GM21737 (cell line): ENCODE data around the gene CCDC83.
"Not testable (repeated sequence)": the region's sequence is repeated elsewhere in the genome, so short reads cannot be mapped to it uniquely, and the experiment has no call there.

Experiments used
- ATAC-seq: cut with Tn5 transposase; IDR thresholded peaks from one replicate; pipeline ENCODE4 v1.9.1; 2021; ENCODE audit warnings: mild to moderate bottlenecking, moderate library complexity; ENCODE audit not compliant: unreplicated experiment

Gene CCDC83

DNA sequence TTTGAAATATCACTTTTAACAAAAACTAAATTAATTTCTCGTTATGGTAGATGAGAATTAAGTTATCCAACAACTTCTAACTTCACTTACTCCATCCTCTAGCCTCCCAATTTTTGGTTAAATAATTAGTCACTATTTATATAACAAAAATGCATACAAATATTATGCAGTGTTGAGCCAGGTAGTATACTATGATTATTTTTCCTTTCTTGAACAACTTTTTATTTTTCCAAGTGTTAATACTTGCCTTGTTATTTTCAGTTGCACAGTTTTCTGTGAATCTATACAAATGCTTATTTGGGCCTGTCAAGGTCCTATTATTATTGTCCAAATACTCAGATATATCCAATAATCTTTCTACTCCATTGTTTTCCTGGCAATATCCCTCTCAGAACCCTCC lies 19.9 kb upstream of the CCDC83 start:
- ATAC-seq: no peak

DNA sequence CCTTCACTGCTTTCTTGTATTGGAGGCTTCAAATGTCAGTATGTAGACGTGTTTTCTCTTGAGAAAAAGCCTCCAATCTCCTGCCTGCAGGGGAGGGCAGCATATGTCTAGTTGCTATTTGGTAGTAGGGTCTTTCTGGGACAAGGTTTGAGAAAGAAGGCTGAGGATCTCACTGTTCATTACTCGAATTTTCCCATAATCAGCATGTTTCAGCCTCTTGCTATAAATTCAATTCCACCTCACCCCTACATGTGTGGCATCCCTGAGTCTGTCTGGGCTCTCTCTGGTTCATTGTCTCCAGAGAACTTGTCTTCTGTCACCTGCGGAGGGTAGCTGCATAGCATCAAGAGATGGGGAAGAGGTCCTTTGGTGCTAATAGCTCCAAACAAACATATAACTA lies 19.5 kb upstream of the CCDC83 start:
- no peak for ATAC-seq

DNA sequence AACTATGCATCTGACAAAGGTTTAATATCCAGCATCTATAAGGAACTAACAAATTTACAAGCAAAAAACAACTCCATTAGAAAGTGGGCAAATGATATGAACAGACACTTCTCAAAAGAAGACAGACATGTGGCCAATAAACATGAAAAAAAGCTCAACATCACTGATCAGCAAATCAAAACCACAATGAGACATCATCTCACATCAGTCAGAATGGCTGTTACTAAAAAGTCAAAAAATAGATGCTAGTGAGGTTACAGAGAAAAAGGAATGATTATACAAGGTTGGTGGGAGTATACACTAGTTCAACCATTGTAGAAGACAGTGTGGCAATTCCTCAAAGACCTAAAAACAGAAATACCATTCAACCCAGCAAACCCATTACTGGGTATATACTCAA lies 14.3 kb upstream of the CCDC83 start:
- not testable (repeated sequence) for ATAC-seq

DNA sequence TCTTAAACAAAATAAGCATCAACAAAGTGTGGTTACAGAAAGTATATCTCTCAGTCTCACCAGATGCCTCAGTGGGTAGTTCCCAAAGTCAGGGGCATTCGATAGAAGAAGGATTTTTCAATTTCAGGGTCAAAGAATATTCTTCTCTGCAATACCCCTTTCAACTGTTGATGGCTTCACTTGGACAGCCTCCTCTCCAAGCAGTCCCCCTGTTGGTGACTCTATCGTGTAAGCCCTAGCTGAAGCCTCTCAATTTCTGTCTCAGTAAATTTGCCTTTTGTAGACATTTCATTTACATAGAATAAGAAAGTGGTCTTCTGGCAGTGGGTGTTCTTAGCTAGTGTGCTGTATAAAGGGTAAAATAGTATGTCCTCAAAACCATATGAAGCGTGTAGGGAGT lies 11.3 kb upstream of the CCDC83 start:
- no peak for ATAC-seq

DNA sequence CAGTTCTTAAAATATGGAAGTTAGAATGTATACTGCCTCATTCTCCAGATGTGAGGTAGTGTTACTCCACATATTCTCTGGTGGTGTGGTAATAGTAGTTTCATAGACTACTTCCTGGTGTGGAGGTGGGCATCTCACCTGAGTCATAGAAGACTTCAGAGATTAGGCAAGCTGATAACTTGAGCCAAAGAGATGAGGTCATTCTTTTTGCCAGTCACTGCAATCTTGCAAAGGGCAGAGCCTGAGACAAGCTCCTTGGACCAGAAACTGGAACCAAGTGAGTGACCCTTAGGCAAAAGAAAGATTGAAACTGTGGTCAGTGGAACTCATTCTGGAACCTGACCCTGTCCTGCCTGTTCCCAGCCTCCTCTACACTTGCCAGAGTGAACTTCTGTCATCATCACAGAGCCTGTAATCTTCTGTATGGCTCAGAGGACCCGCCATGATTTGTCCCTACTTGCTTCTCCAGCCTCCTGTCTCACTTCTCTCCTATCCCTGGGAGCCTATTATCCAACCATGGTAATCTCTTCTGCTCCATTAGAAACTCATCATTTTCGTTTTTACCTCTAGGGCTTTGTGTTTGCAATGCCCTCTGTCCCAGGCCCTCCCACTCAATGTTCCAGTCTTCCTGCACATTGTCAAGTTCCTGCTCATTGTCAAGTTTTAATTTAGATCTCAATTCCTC lies 10.6 kb upstream of the CCDC83 start:
- no peak for ATAC-seq

DNA sequence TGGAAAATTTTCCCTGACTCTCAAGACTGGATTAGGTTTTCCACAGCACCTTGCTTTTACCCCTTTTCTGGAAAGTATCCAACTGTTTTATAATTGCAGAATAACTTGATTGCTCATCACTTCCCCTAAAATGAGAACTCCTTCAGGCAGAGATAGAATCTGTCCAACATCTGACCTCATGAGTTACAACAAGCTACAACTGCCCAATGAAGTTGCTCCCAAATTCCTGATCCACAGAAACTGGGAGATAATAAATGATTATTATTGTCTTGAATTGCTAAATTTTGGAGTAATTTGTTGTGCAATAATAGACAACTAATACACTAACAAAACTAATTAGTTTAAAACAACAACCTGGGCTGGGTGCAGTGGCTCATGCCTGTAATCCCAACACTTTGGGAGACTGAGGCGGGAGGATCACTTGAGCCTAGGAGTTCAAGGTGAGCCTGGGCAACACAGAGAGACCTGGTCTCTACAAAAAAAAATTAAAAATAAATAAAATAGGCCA lies 10.0 kb upstream of the CCDC83 start:
- ATAC-seq: no peak

DNA sequence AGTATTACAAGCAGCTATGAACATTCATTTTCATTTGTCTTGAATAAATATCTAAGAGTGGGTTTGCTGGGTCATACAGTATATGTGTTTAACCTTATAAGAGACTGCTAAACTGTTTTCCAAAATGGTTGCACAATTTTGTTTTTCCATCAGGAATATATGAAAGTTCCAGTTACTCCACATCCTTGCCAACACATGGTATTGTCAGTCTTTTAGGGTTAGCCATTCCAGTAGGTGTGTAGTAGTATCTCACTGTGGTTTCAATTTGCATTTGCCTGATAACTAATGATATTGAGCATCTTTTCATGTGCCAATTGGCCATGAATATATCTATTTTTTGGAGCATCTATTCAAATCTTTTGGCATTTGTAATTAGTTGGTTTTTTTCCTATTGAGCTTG lies 7.7 kb upstream of the CCDC83 start:
- ATAC-seq: no peak

DNA sequence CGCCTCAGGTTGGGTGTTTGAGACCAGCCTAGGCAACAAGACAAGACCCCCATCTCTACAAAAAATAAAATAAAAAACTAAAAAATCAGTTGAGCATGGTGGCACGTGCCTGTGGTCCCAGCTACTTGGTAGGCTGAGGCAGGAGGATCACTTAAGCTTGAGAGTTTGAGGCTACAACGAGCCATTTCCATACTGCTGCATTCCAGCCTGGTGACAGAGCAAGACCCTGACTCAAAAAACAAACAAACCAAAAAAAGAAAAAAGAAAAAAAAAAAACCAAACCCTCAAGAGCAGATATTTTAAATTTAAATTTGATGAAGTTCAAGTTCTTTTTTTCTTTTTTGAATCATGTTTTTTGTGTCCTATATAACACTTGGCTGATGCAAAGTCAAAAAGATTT lies 7.2 kb upstream of the CCDC83 start:
- ATAC-seq: no peak

DNA sequence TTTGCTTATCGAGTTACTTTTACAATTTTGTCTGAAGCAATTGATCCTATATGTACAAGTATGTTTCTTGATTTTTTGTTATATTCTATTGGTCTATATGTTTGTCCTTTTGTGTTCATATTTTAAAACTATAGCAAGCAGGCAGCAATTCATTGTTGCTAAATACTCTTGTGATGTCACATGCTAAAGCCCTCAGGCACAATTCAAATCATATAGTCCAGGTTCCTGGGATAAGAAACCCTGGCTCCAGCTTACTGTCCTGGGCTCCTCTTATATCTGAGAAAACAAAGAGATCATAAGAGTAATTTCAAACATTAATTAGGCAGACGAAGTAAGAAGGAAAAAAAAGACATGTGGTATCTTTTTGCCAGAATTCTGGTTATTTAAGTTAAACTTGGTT lies 6.6 kb upstream of the CCDC83 start:
- no peak for ATAC-seq

DNA sequence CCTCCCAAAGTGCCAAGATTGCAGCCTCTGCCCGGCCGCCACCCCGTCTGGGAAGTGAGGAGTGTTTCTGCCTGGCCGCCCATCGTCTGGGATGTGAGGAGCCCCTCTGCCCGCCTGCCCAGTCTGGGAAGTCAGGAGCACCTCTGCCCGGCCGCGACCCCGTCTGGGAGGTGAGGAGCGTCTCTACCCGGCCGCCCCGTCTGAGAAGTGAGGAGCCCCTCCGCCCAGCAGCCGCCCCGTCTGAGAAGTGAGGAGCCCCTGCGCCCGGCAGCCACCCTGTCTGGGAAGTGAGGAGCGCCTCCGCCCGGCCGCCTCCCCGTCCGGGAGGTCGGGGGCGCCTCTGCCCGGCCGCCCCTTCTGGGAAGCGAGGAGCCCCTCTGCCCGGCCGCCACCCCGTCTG lies 2.4 kb upstream of the CCDC83 start:
- ATAC-seq: not testable (repeated sequence)

DNA sequence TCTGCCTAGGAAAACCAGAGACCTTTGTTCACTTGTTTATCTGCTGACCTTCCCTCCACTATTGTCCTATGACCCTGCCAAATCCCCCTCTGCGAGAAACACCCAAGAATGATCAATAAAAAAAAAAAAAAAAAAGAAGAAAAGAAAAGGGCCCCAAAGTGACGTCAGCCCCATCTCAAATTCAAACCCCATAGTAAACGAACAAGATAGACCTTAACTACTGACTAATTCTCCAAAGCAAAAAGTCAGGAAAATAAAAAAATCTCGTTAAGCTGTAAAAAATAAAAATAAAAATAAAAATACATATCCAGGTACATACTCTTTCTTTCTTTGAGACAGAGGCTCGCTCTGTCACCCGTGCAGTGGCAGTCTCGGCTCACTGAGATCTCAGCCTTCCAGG lies 1.6 kb upstream of the CCDC83 start:
- not testable (repeated sequence) for ATAC-seq

DNA sequence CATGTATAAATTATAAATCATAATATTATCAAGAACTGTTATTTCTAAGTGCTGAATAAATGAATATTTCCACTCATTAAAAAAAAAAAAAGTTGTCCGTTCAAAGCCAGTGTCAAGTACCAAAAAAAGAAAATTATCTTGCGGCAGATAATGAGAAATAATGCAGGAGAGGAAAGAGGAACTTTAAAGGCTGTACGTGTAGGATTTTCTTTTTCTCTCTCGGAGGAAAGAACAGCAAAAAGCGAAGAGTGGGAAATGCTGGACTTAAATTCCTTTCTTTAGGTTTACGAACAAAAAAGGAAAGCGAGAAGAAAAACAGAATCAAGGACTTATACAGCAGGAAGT lies 999 bp upstream of the CCDC83 start:
- ATAC-seq: no peak

DNA sequence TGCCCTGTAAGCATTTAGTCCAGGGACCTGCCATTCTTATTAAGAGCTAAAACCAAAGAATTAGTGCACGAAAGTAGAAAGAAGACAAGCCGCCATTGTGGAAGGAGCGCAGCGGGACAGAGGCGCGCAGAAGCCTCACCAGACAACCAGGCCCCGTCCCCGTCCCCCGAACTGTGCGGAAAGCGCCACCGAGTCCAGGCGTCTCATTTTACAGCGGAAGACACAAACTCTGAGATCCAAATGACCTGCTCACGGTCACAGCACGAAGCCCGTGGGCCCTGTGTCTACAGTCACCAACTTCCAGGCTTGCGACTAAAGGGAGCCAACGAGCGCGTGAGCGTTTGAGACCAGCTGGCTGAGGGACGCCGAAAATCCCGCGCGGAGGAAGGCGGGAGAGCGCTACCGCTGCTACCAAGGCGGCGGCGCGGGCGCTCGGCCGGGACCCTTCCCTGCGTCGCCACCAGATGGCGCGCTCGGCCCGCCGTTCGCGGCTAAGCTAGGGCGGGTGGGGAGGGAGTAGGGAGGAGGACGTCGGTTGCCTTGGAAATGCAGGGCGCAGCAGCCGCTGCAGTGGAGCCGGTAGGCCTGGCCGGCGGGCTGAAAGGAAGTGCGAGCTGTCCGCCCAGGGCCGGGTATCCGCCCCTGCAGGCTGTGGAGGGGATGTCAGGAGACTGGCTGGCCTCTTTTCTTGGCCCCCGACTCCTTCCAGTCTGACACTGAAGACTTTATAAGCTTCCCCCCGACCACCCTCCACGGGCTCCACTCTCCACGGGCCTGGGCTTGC lies 434 bp upstream of the CCDC83 start:
- peak; percentile 99 for ATAC-seq

DNA sequence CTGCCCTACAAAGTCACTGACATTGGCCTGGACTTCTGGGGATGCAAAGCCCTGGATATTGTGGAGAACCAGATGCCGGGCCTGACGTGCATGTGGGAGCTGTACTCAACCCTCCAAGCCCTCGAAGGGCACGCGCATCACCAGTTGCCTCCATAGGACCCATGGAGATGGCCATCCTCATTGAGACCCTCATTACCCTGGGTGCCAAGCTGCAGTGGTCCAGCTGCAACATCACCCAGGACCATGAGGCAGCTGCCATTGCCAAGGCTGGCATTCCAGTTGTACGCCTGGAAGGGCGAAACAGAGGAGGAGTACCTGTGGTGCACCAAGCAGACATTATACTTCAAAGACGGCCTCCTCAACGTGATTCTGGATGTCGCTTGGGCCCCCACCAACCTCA lies 1.9 kb downstream of the CCDC83 start:
- ATAC-seq: no peak

DNA sequence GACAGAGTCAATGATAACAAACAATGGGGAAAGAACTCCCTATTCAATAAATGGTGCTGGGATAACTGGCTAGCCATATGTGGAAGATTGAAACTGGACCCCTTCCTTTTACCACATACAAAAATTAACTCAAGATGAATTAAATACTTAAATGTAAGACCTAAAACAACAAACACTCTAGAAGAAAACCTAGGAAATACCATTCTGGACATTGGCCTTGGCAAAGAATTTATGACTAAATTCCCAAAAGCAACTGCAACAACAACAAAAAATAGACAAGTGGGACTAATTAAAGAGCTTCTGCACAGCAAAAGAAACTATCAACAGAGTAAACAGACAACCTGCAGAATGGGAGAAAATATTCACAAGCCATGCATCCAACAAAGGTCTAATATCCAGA lies 4.4 kb downstream of the CCDC83 start:
- ATAC-seq: not testable (repeated sequence)

DNA sequence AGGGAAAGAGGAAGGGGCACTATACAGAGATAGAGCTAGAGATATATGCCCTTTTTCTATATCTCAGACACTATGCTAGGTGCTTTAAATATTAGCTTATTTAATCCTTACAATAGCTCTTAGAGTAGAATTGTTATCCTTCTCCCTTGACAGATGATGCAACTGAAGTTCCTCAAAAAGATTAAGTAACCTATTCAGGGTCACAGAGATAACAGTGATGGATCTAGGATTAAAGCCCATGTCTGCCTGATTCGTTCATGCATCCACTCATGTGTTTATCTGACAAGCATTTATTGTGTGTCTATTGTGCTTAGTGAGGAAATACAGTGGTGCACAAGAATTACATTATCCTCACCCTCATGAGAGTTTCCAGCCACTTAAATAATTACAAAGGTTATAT lies 8.7 kb downstream of the CCDC83 start:
- no peak for ATAC-seq

DNA sequence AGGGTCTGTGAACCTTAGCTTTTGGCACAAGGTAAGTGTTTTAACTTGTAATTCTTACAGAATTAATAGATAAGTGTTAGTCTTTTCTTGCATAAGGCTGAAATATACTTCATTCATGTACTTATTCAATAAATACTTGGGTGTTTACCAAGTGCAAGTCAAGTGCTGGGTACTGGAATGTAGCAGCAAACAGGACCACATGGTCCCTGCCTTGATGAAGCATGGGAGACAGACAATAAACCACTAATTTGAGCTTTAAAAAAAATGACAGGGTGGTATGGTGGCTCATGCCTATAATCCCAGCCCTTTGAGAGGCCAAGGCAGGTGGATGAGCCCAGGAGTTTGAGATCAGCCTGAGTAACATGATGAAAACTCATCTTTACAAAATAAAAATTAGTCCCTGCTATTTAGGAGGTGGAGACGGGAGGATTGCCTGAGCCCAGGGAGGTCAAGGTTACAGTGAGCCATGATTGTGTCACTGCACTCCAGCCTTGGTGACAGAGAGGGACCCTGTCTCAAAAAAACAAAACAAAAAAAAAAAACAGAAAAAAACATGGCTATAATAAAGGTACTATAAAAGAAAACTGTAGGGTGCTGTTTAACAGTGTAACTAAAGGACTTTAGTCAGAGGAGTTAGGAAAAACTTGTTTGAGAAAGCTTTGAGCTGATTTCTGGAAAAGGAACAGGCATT lies 11.1 kb downstream of the CCDC83 start:
- no peak for ATAC-seq

DNA sequence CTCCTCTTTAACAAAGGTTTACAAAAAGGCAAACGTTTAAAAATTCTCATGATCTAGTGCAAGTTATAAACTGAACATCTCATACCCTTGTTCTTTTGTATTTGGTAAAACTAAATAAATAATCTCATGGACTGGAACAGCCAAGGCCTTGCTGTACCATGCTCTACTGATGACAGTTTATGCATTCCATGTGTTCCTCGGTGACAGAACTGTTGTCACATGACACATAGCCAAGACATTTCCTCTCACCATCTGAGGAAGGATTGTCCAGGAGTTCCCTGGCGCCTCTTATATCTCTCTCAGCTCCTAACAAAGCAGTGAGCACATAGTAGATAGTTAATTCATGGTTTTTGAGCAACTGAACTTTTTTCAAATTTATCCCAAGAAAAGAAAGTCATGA lies 12.6 kb downstream of the CCDC83 start:
- ATAC-seq: no peak

DNA sequence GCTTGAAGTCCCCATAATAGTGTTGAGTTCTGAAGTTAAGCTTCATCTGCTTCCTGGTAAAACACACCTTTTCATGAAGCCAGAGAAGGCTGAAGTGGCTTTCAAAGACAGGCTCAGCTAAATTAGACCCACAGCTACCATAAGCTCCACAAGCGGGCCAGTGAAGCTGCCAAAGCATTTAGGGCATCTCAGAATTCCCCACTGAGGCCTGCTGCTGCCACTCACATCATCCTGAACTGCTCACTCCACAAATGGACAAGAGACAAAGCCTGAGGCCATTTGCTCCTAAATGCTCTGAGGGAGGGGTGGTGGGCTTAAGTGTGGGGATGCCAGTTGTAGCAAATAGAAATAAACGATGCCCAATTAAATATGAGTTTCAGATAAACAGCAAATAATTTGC lies 14.6 kb downstream of the CCDC83 start:
- ATAC-seq: no peak

DNA sequence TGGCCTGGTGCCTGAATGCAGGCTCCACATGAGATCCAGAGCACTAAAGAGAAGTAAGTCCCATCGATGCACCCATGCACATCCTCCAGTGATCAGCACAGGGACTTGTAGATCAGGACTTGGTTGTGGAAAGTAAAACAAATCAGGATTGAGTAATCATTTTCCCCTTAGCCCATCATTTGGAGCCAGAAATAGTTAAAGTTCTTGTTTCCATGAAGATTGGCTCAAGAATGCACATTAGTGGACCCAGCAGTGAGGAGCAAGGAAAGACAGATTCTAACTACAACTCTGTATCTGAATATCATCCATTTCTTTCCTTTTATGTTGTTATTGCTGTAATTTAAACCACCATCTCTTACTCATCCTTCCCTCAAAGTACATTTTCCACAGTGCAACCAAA lies 19.1 kb downstream of the CCDC83 start:
- no peak for ATAC-seq

DNA sequence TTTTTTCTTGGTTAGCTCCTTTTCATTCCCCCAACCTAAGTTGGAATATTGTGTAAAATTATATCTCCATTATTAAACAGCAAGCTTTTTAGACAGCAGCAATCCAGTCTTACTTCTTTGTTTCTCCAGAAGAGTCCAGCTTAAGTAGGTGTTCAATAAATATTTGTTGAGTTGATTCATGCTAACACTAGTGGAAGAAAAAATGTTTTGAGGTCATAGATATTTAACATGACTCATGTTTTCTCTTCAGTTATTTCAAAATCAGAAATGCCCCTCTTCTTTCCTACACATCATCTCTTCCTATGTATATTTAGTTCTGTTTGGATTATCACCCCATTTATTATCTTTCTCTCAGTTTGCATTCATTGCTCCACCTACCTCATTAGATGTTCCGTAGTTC lies 20.3 kb downstream of the CCDC83 start:
- ATAC-seq: no peak

DNA sequence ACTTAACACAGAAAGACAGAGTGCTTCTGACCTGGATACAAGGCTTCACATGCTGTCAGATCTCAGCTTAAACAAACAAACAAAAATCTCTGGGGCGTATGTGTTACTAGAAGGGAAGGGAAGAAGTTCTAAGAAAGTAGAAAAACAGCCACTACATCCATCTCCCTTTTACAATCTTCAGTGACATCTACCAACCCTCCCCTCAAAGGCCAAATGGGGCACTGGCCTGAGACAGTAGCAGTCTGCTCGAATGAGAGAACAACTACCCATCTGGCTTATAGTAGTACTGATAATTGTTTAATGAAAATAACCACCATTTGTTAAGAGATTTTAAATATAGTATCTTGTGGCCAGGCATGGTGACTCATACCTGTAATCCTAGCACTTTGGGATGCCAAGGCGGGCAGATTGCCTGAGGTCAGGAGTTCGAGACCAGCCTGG lies 29.4 kb downstream of the CCDC83 start:
- ATAC-seq: no peak
